ENCODE results near the gene EDA.

EDA gene

DNA sequence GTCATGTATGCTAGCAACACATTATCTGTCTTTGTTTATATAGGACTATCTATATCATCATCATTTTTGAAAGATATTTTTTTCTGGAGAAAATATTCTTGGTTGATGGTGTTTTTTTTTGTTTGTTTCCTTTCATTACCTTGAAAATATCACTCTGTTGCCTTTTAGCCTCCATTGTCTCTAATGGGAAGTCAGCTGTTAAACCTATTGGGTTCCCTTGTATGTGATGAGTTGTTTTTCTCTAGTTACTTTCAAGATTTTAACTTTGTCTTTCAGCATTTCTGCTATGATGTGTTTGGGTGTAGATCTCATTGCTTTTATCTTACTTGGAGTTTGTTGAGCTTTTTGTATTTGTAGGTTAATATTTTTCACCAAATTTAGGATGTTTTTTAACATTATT, 124.4 kb downstream of the EDA start:
- TF ChIP-seq, protein P1, sequence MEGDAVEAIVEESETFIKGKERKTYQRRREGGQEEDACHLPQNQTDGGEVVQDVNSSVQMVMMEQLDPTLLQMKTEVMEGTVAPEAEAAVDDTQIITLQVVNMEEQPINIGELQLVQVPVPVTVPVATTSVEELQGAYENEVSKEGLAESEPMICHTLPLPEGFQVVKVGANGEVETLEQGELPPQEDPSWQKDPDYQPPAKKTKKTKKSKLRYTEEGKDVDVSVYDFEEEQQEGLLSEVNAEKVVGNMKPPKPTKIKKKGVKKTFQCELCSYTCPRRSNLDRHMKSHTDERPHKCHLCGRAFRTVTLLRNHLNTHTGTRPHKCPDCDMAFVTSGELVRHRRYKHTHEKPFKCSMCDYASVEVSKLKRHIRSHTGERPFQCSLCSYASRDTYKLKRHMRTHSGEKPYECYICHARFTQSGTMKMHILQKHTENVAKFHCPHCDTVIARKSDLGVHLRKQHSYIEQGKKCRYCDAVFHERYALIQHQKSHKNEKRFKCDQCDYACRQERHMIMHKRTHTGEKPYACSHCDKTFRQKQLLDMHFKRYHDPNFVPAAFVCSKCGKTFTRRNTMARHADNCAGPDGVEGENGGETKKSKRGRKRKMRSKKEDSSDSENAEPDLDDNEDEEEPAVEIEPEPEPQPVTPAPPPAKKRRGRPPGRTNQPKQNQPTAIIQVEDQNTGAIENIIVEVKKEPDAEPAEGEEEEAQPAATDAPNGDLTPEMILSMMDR (IDR thresholded peaks at IDR 0.05; ENCODE audit: insufficient read depth, low read depth, low read length, missing control alignments), result no peak

DNA sequence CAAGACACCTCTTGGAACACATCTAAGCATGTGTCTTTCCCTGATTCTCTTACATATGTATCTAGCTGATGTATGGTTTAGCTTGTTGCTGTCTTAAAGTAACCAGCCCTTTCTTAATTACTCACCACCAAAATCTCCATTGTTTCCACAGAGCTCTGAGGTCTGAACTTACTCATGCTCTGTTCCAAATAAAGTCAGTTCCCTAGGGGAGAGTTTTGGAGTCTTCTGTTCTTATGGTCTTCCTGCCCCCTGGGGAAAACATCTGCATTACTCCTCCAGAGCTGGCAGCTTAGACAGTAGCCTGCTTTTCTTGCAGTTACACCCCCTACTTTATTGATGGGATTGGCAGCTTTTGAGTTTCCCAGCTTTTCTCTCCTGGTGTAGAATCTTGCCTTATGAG, 125.8 kb downstream of the EDA start:
- TF ChIP-seq, protein P1 (IDR thresholded peaks at IDR 0.05; ENCODE audit: insufficient read depth, low read depth, low read length, missing control alignments), result no peak
- no peak for DNase-seq (ENCODE audit: low read depth)
- H3K4me3 ChIP-seq (ENCODE audit: low read length), result no peak overlapping the region

More for the DNA sequence above, 124.4 kb downstream of the EDA start:
- DNase-seq (ENCODE audit: low read depth), result no peak
- no peak overlapping the region for H3K4me3 ChIP-seq (ENCODE audit: low read length)

DNA sequence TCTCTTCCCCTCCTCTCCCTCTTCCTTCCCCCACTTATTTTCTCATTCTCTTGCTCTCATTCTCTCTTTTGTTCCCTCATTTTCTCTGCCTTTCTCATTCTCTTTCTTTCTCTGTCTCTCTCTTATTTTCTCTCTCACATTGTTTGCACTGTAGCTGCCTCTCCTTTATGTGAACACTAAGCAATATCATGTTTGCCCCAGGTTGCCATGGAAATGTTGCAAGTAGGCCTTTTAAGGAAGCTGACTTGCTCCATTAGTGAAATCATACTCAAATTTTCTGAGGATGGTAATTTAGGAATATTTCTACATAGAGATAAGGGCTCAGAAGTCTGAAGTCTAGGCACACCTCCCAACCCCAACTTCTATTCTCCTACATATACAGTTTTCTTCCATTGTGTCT, 130.1 kb downstream of the EDA start:
- H3K4me3 ChIP-seq (ENCODE audit: low read length), result no peak overlapping the region
- no peak for DNase-seq (ENCODE audit: low read depth)
- TF ChIP-seq, protein P1 (IDR thresholded peaks at IDR 0.05; ENCODE audit: insufficient read depth, low read depth, low read length, missing control alignments), result no peak

DNA sequence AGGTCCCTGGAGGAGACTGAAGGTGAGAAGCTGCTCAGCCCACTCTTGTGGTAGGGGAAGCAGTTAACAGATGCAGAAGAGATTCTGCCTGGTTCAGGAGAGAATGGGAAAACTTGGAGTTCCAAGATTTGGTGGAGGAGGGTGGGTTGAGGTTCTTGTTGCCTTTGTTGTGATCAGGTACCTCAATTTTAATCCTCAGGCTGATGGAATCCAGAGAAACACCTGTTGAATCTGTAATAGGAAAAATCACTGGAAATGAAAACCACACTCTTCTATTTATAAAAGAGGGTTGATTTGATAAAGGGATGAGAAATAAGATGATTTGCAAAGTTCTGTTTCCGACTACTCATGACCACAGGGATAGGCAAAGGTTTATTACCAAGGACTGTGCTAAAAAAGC, 132.1 kb downstream of the EDA start:
- TF ChIP-seq, protein P1 (IDR thresholded peaks at IDR 0.05; ENCODE audit: insufficient read depth, low read depth, low read length, missing control alignments), result no peak
- no peak overlapping the region for H3K4me3 ChIP-seq (ENCODE audit: low read length)
- DNase-seq (ENCODE audit: low read depth), result no peak

DNA sequence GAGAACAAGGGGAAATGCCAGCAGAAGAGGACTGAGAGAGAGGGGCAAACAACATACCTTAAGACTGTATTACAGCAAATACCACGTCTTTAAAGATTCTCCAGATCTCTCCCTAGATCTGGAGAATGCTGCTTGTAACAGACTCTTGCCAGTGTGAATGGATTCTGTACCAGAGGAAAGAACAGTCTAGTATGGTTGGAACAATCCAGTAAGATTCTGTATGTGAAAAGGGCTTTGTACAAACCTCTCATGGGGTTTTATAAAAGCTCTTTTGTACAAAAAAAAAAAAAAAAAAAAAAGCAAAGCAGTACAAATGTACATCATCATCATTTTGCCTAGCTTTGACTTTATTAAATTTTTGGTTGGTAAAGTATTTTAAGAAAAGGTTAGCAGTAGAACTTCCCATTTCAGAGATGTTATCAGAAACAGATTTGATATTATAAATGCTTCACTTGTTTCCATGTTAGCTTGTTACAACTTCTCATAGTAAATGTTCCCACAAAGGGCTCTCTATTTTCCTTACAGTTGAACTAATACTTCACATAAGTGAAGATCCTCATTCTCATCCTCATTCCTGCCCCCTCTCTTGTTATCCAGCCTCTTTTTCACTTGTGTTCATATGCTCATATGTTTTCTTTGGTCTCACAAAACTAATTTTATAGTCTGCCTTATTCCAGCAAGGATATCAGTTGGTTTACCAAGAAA, 144.2 kb downstream of the EDA start:
- H3K4me3 ChIP-seq (ENCODE audit: low read length), result no peak overlapping the region
- TF ChIP-seq, protein P1 (IDR thresholded peaks at IDR 0.05; ENCODE audit: insufficient read depth, low read depth, low read length, missing control alignments), result no peak
- no peak for DNase-seq (ENCODE audit: low read depth)

DNA sequence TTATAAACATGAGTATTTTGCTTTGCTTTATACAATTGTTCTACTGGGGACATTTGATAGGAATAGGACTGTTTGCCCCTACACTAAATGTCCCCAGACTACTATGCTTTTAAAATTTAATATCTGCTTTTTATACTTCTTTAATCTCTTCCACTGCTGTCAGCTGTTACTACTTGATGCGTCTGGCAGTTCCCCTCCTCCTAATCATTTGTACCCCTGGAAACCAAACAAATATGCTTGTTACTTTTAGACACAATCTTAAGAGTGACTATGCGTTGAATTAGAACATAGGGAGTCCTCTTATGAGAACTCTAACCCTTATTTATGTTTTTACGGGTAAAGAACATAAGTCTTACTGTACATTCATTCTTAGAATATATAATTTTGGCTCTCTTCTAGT, 145.7 kb downstream of the EDA start:
- H3K4me3 ChIP-seq (ENCODE audit: low read length), result no peak overlapping the region
- TF ChIP-seq, protein P1 (IDR thresholded peaks at IDR 0.05; ENCODE audit: insufficient read depth, low read depth, low read length, missing control alignments), result no peak
- no peak for DNase-seq (ENCODE audit: low read depth)

DNA sequence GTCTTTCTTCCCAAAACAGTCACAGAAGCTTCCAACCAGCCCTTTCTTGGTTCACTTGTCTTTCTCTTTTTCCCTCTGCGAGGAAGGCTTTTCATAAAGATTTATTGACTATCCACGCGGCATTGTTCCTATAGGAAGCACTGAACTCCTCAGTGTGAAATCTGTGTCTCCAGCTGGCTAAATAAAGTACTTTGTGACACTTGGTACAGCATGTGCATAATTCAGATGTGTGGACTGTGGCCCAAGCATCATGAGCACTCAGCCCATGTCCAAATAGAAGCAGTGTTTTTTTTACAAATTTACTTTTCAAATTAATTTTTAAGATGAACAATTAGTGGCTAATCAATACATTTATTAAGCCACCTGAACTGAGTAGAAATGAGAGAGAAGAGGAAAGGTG, 146.4 kb downstream of the EDA start:
- H3K4me3 ChIP-seq (ENCODE audit: low read length), result no peak overlapping the region
- TF ChIP-seq, protein P1 (IDR thresholded peaks at IDR 0.05; ENCODE audit: insufficient read depth, low read depth, low read length, missing control alignments), result no peak
- no peak for DNase-seq (ENCODE audit: low read depth)
